ENCODE data around the gene PBX1.

Gene PBX1

DNA sequence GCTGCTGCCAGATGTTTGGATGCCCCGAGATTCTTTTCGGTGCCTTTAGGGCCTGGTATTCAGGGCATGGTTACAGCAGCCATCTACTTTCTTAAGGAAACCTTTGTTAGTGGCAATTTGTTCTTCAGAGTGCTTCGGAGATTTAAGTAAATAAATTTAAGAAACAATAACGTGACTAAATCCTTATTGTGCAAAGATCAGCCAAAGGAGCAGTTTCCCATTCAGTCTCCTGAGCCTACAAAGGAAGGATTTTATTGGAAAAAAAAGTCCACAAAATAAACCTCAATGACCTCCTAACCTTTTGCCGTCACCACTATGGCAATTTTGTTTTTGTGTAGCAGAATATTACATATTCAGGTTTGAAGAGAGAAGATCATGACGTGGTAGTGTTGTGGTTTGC lies 231.1 kb downstream of the PBX1 start:
- no peak for DNase-seq

DNA sequence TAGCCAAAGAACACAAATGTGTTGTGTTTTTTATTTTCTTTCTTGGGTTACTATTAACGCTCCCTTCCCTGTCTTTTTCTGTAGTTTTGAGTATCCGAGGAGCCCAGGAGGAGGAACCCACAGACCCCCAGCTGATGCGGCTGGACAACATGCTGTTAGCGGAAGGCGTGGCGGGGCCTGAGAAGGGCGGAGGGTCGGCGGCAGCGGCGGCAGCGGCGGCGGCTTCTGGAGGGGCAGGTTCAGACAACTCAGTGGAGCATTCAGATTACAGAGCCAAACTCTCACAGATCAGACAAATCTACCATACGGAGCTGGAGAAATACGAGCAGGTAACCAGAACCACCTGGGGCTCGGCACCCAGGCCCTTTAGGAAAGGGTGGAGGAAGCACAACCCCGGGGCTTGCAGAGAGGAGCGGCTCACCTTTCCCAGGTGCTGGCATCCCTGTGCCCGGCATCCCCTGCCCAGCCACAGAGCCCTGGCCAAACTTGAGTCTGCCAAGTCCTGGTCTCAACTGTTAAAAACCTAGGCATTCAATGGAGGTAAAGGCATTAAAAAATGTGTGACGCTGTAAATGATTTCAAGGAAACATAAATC lies 233.5 kb downstream of the PBX1 start:
- DNase-seq = no peak

DNA sequence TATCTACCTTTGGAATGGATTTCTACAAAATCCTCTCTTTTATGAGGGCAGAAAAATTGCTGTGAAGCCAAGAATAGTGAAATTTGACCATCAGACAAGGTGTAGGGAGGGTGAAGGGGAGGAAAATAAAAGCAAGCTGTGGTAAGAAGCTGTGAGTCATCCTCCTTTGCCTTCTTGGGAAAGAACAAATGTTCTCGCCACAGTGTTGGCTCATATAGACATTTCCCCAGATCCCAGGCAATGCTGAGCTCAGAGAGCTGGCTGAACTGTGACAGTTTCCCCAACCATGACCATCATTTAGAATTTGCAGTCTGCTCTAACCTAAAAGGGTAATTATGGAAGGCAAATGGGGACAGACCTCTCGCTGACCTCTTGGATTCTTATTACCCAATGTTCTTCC lies 235.4 kb downstream of the PBX1 start:
- DNase-seq = peak; percentile 32

DNA sequence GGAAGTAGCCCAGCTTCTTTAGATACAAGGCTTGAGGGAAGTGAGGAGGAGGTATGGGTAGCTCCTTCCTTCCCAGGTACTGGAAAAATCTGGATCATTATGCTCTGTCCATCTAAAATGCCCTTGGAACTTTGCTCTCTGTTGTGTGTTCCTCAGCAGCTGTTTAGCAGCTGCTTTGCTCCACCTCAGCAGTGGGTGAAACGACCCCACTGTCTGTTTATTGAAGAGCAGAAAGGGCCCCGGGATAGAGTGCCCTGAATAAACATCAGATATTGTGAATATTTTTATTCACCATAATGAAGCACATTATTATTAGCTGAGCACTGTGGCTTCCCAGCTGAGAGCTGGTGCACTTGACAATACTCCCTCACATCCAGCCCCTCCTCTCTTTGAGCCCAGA lies 237.9 kb downstream of the PBX1 start:
- no peak for DNase-seq

DNA sequence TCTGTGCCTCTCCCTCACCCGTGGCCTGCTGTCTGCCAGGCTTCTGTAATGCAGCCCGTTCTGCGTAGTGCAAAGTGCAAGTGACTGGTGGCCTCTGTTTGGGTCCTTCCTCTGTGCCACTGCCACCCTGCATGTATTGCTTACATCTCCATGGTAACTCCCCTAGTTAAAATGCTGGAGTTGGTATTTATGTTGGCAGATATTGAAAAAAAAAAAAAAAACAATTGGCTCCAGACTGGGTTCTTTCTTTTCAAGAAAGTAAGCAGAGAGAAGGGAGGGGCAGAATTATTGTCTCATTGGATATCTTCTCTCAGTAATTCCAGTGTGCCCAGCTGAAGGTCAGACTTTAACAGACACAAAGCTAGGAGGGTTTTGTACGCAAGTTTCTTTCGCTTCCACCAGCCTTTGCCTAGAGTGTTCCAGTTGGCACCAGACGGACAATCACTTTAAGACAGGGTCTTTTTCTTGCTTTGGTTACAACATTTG lies 242.3 kb downstream of the PBX1 start:
- no peak for DNase-seq

DNA sequence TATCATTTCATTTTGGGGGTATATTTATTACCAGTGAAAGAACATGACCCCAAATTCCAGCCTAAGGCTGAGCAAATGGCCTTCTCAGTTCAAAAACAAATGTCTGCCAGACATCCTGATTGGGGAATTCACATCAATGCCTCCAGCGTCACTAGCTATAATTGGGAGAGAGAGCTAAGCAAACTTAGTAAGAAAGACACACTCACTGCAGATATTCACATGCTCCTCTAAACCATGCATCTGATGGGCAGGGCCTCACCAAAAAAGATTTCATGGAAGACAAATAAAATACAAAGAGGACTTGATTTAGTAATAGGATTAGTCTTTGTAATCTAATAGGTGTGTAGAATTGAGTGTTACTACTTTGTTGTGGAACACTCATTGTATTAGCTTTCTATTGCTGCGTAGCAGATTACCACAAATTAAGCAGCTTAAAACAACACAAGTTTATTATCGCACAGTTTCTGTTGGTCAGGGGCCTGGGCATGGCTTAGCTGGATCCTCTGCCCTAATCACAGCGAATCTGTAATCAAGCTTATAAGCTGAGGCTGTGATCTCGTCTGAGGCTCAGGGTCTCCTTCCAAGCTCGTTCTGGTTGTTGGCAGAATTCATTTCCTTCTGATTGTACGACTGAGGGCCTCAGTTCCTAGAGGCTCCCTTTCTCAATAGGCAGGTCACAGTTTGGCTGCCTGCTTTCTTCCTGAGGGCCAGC lies 243.0 kb downstream of the PBX1 start:
- DNase-seq = no peak

DNA sequence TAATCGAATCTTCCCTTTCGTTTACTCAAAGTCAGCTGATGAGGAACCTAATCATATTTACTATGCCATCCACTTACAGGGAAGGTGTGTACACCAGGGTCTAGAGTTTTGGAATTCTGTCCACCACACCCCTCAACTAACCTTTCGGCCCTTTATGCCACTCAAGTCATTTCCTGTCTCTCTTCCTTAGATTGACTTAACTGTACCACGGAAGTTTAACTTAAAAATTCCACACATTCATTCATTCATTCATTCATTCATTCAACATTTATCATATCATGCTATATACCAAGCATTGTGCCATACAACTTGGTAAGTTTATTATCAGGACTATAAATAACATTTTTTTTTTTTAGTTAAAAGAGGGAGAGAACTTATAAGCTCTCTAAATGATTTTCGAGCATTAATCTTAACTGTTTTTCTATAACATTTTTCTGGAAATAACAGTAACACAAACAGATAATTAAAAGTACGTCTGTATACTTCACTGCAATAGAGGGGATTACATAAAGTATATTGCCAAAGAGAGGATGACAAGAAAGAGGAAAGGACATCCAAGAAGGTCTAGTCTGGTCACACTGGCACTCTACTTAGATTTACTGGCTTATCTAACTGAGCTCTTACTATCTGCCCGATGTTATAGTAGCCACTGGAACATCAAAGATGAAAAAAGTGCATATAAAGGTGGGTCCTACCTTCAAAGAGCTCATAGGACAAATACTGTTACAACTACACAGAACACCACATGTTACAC lies 243.7 kb downstream of the PBX1 start:
- no peak for DNase-seq

DNA sequence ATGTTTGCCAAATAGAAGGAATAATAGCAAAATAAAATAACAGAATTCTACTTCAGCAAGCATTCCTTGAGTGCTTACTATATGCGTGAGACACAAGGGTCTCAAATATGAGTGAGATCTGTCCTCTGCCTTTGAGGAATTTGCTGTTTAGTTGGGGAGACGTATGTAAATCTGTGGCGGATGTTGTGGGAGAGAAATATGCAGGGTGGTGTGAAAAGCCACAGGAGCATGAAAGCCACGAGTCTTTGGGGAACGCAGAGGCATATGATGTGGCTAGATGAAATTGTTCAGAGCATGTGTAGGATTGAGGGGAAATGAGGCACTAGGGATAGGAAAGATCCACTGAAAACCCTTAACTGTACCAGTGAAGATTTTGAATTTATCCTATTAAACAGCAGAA lies 244.4 kb downstream of the PBX1 start:
- DNase-seq = no peak

DNA sequence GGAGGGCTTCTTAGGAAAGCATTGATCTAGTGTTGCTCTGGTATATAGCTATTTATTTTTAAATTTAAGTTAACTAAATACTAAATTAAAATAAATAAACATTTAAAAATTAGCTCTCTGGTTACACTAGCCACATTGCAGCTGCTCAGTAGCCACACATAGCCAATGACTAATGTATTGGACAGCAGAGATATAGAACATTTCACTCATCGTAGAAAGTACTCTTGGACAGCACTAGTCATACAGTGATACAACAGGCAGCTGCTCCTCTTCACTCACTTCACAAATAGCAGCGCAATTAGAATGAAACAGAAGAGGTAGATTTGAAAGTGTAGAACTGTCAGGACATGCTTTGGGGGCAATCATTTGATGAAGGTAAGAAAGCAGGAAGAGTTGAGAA lies 245.4 kb downstream of the PBX1 start:
- no peak for DNase-seq

DNA sequence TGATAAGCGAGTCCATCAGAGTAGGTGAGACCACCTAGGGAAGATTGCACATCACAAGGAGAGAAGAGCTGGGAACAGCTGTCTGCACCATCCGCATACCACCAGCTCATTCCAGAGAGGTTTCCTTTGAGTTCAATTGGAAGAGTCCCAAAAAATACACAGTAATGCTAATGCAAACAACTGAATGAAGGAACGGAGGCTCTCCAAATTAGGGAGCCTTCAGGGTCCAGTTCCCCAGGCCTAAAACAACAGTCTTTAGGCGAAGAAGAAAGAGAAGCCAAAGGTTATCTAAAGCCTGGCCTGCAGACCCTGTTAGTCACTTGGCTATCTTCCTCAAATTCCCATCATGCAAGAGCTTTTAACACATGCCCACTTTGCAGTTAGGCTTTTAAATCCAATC lies 246.4 kb downstream of the PBX1 start:
- no peak for DNase-seq

DNA sequence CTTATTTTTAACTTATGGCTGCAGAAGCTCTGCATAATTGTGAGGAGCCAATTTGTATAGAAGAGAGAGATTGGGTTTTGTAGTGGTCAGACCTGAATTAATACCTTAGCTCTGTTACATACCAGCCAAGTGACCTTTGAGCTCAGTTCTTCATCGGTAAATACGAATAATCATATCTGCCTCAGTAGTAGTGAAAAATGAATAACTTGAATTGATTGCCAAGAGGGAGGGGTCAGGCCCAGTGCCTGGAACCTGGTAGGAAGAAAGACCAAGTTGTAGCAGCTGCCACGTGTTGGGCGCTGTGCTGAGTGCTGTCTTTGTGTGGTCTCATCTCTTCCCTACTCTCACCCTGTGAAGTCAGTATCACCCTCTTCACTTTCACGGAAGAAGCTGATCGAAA lies 247.5 kb downstream of the PBX1 start:
- no peak for DNase-seq

DNA sequence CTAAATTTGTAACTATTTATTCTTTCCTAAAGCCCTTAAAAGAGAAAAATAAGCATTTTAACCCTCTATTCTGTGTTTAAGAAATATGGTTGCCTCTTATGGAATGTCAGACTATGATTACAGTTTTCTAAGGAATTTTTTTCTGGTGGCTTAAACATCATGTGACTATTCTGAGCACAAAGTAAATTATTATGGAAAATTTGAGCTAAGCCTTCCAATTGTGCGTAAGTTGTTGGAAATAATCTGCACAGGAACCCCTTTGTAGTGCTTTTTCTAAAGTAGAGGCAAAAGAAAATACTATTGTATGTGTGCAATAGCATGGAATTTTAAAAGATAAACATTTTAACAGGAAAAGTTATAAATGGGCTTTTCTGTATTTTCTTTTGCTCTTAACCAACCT lies 254.8 kb downstream of the PBX1 start:
- no peak for DNase-seq

DNA sequence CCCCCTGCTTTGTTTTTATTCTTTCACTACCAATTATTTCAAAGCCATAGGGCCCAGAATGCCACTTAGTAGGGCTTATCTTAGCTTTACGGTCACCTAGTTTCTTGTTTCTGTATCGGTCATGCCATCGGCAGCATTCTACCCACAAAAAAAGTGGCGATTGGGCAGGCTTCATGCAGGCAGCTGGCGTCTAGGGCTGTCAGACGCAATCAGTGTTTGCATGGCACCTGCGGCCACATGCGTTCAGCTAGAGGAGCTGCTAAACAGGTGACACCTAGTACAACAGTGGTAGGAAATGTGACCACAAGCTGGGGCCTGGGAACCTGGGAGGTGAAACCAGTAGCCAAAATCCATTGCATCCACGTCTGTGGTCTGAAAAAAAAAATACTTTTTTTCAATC lies 262.7 kb downstream of the PBX1 start:
- DNase-seq = no peak

DNA sequence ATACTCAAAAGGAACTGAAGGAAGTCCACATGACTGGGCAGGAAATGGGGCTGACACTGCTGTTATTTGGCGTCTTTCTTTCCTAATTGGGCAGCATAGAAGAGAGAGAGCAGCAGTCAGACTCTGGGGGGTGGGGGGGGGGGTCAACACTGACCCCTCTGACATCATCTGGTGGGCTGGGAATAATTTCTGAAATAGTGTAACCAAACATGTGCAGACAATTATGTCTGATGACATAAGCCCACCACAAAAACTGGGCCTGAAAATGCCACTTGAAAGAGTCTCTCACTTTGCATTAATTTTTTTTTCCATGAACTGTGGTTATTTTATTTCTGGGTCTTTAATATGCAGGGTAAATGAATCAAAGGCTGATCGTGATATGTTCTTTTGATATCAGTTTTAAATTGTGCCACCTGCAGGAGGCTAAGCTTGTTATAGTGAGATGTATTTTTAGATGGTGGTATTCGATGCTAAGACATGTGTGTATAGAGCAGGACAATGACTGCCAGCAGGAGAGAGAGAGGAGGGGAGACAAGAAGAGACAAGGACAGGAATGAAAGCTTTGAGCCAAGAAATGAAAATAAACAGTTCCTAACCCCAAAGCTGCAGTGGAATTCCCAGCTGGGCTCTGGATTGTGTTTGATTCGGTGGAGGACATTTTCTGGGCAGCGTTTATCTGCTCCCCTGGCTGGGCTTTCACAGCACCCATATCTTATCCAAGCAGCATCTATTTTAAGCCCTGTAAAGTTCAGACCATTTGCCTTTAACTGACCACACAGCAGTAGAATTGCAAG lies 264.7 kb downstream of the PBX1 start:
- DNase-seq = no peak

DNA sequence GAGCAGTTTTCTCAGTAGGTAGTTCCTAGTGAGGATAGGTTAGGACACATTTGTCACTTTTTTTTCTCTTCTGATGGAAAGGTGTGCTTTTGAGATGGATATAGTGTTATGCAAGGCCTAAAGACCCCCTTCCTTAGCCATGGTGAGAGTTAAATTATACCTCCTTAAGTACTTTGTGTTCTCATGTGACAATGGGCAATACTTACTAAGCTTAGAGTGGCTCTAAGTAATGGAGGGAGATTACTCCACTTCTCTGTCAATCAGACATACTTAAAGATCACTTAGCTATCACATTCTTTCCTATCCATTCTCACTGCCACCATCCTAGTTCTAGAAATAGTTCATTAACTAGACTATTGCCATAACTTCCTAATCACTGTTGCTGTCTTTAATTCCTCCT lies 265.6 kb downstream of the PBX1 start:
- no peak for DNase-seq

DNA sequence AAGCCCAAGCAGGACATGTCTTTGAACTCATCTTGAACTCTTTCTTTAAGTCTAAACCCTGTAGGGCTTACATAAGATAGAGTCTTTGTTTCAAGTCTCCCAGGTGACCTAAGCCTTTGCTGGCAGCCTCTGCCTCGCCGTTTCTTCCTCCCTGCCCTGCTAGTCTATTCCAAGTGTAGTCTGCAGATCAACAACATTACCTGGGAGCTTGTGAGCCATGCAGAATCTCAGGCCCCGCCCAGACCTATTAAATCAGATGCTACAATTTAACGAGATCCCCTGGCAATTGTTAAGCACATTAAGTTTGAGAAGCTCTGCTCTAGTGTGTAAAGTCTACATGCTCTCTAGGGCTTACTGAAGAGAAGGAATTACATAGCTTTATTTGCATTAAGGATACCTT lies 271.6 kb downstream of the PBX1 start:
- DNase-seq = no peak

DNA sequence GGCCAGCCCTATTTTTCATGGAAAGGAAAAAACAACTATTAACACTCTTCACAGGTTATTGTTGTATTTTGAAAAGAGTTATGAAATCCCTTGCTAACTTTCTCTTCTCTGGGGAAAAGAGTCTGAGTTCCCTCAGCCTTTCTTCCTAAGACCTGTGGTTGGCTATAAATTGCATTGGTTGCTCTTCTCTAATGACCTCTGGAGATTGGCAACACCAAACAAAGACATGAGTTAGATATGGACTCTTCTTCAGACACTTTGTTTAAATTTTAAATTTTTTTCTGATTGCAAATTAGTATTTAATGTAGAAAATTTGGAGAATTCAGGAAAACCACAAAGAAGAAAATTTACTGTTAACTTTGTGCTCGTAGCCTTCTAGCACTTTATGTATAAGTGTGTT lies 275.7 kb downstream of the PBX1 start:
- no peak for DNase-seq

DNA sequence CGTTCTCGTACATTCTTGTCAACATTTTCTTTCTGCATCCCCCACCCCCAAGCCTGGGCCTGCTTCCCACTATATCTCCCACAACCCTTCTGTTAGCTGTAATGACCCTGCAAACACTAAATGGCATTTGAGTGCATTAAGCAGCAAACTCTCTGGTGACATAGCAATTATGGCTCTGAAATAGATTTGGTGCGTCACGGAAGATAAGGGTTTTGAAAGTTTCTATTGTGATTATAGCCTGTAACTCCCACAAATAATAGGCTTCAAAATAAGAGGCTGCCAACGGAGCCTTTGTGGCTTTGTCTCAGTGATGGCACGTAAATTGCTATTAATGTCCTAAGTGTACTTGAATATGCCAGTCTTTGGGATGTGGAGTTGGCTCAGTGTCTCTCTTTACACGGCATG lies 277.6 kb downstream of the PBX1 start:
- no peak for DNase-seq

DNA sequence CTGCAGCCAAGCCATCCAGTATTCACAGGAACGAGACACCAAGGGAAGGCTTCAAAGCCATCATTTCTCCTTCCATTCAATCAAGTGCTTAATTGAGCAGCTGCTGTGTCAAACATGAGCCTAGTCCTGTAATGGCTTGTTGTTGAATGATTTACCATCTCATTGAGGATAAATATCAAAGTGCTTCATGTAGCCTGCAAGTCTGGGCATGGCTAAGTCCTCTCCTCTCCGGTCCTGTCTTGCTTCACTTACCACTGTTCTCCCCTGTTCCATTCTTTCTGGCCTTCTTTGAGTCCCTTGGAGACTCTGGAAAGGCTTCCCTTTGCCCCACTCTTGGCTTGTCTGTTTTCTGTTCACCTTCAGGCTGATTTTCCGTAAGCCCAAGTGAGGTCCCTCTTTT lies 279.8 kb downstream of the PBX1 start:
- DNase-seq = no peak

DNA sequence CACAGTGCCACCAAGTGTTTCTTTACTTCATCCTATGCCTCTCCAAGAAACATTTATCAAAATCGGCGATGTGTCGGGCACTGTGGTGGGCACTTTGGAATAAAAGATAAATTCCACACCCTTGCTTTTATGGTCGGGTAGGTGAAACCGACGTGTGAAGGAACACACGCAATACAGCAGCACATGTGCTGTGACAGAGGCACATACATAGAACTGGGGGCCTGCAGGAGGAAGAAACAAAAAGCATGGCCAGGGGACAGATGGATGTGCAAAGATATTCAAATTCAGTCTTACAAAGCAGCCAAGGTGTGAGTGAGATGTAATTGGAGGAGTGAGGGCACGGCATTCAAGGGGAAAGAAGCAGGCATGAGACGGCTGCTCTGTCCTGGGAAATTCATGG lies 282.0 kb downstream of the PBX1 start:
- DNase-seq = no peak

DNA sequence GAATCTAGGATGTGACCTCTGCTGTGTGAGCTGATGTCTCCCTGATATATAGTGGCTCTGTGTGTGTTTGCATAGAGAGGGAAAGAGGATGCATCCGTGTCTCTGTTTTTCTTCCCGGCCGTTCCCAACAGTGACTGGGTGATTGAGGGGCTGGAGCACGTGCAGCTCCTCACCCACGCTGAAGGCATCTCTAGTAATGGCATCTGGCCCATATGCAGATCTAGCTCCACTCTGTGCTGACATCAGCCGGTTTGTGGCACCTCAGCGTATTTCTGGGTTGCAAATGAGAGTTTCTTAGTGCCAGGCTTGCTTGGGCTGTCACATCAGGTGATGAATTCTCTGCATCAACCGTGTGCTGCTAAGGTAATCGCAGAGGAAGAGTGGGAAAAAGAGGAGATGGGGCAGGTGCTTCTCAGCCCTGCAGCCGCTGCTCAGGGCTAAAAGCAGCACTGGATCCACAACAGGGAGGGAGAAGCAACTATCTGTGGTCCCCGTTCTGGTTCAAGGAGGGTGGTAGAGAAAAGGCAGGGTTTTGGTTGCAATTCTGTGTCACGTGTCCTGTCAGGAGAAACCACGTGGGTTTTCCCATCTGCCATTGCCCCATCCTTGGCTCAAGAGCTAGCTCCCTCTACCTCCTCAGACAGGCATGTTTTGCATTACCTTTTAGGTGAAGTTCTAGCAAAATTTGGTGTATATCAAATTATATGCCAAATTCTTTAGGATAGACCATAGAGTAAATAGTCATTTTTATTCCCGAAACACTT lies 282.9 kb downstream of the PBX1 start:
- DNase-seq = no peak

DNA sequence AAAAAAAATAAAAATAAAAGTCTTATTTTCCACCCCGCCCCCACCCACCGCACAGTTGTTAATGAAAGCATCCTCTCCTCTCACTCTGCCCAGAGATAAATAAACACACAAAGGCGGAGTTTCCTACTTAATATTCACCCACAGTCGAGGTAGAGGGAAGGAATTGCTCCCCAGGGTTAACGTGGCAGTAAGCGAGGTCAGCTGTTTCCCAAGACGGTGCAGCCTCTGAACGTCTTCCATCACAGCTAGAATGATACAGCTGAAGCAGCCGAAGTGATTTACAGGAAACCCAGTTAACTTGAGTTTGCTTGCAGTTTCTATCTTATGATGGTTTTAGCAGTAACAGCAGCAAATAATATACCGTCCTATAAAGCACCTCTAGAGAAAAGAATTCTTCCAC lies 283.9 kb downstream of the PBX1 start:
- DNase-seq = no peak

Data from hematopoietic multipotent progenitor cell treated with erythropoietin and hydrocortisone succinate and interleukin-3 and kit ligand, for 4 days (in vitro differentiated cells).